ENCODE data around the gene NXPH1. TPM values are rescaled to one million over a fixed set of nuclear protein-coding genes. Genes with fewer than 3 reads are reported as not detected.

The NXPH1 gene
- total and polyA plus RNA-seq, 4 donors, result 17.1 to 71.3 (median 58.5) TPM

Other genes with a start within 250 kb of the NXPH1 start
- 10 to 100 TPM; 15.5 to 33.3 TPM for gene ICA1, start 171.4 kb upstream of the NXPH1 start, total RNA-seq
- gene ICA1, start 171.4 kb upstream of the NXPH1 start, polyA plus RNA-seq (ENCODE audit: insufficient read length in 2 of 2), result 10 to 100 TPM; 27.7 to 41.2 TPM